ENCODE results near the gene PTPN14.

The PTPN14 gene

DNA sequence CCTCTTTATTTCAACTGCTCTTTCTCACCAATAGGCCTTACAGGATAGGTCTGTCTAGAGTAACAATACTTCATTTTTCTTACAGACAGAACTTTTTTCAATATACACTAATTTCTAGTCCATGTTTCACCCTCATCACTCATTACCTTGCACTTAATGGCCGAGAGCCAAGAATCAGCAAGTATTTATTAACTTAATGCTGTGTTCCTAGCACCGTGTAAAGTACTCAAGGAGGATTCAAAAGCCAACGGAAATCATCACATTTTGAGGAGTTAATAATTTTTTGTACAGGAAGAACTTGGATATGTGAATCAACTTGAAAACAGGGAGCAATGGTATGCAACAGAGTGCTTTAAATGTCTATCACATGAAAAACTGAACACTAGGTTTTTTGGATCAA, 102.0 kb downstream of the PTPN14 start:
- no peak for DNase-seq

- DNase-seq = no peak
Observed at GRCh38 chr1:214448536-214448935, 102.9 kb downstream of the PTPN14 start.

- DNase-seq = no peak
Observed at GRCh38 chr1:214447557-214447871, 103.9 kb downstream of the PTPN14 start.

GRCh38 chr1:214446772-214447556, 104.4 kb downstream of the PTPN14 start:
- no peak for DNase-seq

- DNase-seq = no peak
Observed at GRCh38 chr1:214445831-214446614, 105.4 kb downstream of the PTPN14 start.

GRCh38 chr1:214445199-214445598, 106.2 kb downstream of the PTPN14 start:
- no peak for DNase-seq

GRCh38 chr1:214444182-214444939, 107.0 kb downstream of the PTPN14 start:
- DNase-seq = no peak

DNA sequence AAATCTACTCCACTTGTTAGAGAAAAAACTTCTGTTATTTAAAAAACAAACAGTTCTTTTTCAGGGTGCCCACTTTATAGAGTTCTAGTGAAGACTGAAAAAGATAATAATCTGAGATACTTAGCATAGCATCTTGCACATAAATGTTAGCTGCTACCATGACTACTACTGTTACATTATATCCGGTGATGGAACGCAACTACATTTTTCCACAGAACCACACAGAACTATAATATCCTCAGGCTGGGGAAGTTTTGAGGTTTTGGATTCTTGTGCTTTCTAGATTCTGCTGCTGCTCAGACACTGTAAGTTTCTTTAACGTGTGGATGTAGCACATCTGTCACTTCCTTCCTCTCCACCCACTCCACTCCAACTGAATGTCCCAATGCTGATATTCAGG, 110.3 kb downstream of the PTPN14 start:
- no peak for DNase-seq

DNA sequence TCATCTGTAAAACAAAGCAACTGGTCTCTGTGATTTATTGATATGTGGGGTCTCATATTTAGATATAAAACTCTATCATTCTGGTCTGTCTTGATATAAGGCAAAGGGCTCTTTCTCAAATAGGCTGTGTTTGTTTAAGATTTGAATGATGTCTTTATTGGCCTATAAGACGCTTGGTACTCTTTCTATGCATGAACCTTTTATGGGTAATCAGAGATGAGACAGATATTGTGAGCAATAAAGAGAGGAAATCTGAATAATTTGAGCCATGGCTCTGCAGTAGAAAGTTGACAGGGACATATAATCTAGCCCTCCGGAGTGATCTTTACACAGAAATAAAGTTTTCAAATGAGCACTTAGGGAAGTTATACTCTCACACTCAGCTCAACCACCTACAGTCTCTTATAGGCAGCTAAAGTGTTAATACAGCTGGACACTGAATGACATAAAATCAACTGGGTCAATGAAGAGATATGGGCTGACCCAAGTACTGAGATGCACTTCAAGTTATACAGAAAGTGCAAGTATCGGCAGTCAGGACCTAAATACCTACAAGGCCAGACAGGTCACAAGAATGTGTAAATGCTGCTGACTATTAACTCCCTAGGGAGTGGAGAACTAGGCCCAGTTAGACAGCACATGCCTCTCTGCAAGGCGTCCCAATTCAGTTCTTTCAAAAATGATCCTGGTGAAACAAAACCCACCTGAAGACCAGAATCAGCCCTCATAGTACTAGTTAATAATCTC, 111.0 kb downstream of the PTPN14 start:
- DNase-seq = no peak

- DNase-seq = peak; percentile 36
Observed at GRCh38 chr1:214439352-214440119, 111.9 kb downstream of the PTPN14 start.

DNA sequence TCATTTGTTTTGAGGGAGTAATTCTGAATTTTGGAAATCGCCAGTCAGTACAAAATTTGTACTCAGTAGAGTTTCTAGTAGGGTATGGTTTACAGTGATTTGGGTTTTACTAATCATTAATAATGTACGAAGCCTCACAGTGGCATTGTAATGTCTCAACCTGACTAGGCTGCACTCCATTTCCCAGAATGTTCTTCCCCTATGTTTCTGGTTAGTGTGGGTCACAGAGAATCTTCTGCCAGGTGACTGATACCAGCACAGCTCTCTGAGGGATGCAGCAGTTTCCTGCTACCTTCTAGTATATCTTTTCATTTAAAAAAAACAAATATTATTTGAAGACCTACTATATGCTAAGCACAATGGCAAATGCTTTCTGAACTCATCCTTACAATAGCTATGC, 112.9 kb downstream of the PTPN14 start:
- no peak for DNase-seq

DNA sequence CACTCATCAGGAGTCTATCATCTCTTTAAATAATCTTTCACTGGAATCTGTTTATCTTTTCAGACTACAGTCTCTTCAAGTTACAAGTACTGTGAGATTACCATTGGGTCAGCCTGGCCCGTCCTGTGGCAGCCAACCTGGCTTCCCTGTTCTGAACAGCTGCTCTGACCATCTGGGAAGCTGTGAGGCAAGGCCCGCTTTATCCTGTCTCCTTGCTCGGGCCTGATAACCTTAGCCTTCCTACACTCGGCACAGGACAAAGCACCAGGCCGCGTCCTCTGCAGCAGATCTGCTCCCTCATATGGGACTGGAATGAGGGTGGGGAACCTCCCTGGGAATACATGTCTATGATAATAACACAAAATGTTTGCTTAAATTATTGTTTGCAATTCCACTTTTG, 113.3 kb downstream of the PTPN14 start:
- DNase-seq = no peak

- DNase-seq = no peak
Observed at GRCh38 chr1:214435867-214436266, 115.5 kb downstream of the PTPN14 start.

GRCh38 chr1:214432245-214432644, 119.2 kb downstream of the PTPN14 start:
- DNase-seq = no peak

GRCh38 chr1:214429951-214430770, 121.2 kb downstream of the PTPN14 start:
- DNase-seq = no peak

GRCh38 chr1:214427871-214428277, 123.5 kb downstream of the PTPN14 start:
- DNase-seq = peak; percentile 60

GRCh38 chr1:214426426-214426812, 125.0 kb downstream of the PTPN14 start:
- no peak for DNase-seq

- no peak for DNase-seq
Observed at GRCh38 chr1:214425716-214426425, 125.5 kb downstream of the PTPN14 start.

- DNase-seq = no peak
Observed at GRCh38 chr1:214425101-214425500, 126.3 kb downstream of the PTPN14 start.

DNA sequence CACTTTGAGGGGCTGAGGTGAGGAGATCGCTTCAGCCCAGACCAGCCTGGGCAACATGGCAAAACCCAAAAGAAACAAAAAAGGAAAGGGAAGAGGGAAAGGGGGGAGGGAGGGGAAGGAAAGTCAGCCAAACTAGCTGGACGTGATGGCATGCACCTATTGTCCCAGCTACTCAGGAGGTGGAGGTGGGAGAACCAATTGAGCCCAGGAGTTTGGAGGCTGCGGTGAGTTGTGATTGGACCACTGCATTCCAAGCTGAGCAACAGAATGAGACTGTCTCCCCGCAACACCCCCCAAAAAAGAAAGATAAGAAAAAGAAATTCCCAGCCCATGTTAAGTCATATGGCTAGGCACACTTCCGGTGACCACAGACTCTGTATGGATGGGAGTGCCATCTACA, 128.4 kb downstream of the PTPN14 start:
- DNase-seq = no peak

Data from stimulated activated CD4-positive, alpha-beta T cell treated with anti-CD3 and anti-CD28 coated beads, Interleukin-4, amount 100 ng/mL, for 24 hours (primary cell).